Chondrocyte (in vitro differentiated cells): ENCODE measurements around the gene HEATR1. TPM values are rescaled to one million over a fixed set of nuclear protein-coding genes. Genes with fewer than 3 reads are reported as not detected.

Source experiments
- DNase-seq: peaks from one replicate; pipeline ENCODE4 v3.0.0; 2021; ENCODE audit warnings: mixed read lengths, low spot score
- H3K27ac Mint-ChIP-seq: one replicate; pipeline ENCODE4 v1.8.0; 2021; ENCODE audit warnings: mild to moderate bottlenecking, moderate library complexity, mixed read lengths; ENCODE audit not compliant: unreplicated experiment
- H3K27me3 Mint-ChIP-seq: 2 replicates; pipeline ENCODE4 v1.8.0; 2021; ENCODE audit warnings: low read depth, mixed read lengths
- H3K36me3 Mint-ChIP-seq: 2 replicates; pipeline ENCODE4 v1.8.0; 2021; ENCODE audit warnings: low read depth, mixed read lengths
- H3K4me1 Mint-ChIP-seq: 2 replicates; pipeline ENCODE4 v1.8.0; 2021; ENCODE audit warnings: low read depth, mild to moderate bottlenecking, mixed read lengths
- H3K4me3 Mint-ChIP-seq: one replicate; pipeline ENCODE4 v1.8.0; 2021; ENCODE audit warnings: mild to moderate bottlenecking, moderate library complexity, mixed read lengths; ENCODE audit not compliant: unreplicated experiment
- H3K9me3 Mint-ChIP-seq: 2 replicates; pipeline ENCODE4 v1.8.0; 2021; ENCODE audit warnings: low read depth, mixed read lengths
- total RNA-seq: library from RNA; stranded (reverse); gene quantifications from 3 replicates; pipeline ENCODE4 v1.2.1, GENCODE V29; 2021
- TF ChIP-seq, protein P1 (sequence below): fragments of 200-600 bp; sonication (generic); IDR thresholded peaks from 2 replicates; pipeline ENCODE4 v1.5.0; 2021; ENCODE audit warnings: antibody characterized with exemption, mild to moderate bottlenecking, moderate library complexity

The HEATR1 gene
- total RNA-seq, 1 donor from 2014 or later, result 23.2 TPM

GRCh38 chr1:236545621-236546169 is 58.6 kb downstream of the HEATR1 start:
- no peak overlapping the region for H3K4me3 Mint-ChIP-seq
- H3K27ac Mint-ChIP-seq, result no peak overlapping the region
- no peaks in the 10 kb centered on the region for H3K27me3 Mint-ChIP-seq
- DNase-seq, result no peak
- peaks cover 44% of the 10 kb centered on the region for H3K36me3 Mint-ChIP-seq
- no peaks in the 10 kb centered on the region for H3K4me1 Mint-ChIP-seq
- H3K9me3 Mint-ChIP-seq, result no peaks in the 10 kb centered on the region
- TF ChIP-seq, protein P1, sequence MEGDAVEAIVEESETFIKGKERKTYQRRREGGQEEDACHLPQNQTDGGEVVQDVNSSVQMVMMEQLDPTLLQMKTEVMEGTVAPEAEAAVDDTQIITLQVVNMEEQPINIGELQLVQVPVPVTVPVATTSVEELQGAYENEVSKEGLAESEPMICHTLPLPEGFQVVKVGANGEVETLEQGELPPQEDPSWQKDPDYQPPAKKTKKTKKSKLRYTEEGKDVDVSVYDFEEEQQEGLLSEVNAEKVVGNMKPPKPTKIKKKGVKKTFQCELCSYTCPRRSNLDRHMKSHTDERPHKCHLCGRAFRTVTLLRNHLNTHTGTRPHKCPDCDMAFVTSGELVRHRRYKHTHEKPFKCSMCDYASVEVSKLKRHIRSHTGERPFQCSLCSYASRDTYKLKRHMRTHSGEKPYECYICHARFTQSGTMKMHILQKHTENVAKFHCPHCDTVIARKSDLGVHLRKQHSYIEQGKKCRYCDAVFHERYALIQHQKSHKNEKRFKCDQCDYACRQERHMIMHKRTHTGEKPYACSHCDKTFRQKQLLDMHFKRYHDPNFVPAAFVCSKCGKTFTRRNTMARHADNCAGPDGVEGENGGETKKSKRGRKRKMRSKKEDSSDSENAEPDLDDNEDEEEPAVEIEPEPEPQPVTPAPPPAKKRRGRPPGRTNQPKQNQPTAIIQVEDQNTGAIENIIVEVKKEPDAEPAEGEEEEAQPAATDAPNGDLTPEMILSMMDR, result no peak

- Mint-ChIP-seq H3K9me3 (no peaks in the 10 kb centered on the region), H3K4me3 (no peak overlapping the region), H3K4me1 (no peaks in the 10 kb centered on the region), H3K36me3 (peaks cover 38% of the 10 kb centered on the region), H3K27me3 (no peaks in the 10 kb centered on the region), H3K27ac (no peak overlapping the region)
- DNase-seq, result no peak
- TF ChIP-seq, protein P1, result peak; percentile 50
These were observed 61.1 kb downstream of the HEATR1 start for GRCh38 chr1:236543065-236543669.

DNA sequence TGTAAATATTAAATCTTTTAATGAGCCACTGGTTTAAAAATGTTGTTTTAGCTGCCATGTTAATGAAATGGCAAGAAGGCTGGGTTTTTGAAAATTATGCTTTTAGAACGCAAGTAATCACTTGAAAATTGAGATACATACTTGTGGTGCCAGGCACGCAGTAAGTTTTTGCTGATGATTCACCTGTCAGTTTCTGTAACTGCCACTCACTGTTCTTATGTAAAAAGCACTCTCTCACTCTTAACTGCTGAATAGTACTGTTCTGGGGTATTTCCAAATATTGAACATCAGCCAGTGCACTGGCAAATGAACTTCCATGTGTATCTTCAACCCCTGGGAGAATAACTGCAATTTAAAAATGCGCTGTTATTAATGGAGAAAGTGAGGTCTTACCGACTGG is 62.6 kb downstream of the HEATR1 start:
- Mint-ChIP-seq H3K4me1 (no peaks in the 10 kb centered on the region), H3K9me3 (no peaks in the 10 kb centered on the region), H3K36me3 (peaks cover 35% of the 10 kb centered on the region), H3K4me3 (no peak overlapping the region), H3K27me3 (no peaks in the 10 kb centered on the region), H3K27ac (no peak overlapping the region)
- no peak for DNase-seq
- TF ChIP-seq, protein P1, result no peak

GRCh38 chr1:236540813-236541465 is 63.4 kb downstream of the HEATR1 start:
- Mint-ChIP-seq H3K27ac (no peak overlapping the region), H3K27me3 (no peaks in the 10 kb centered on the region), H3K4me1 (no peaks in the 10 kb centered on the region), H3K9me3 (no peaks in the 10 kb centered on the region), H3K4me3 (no peak overlapping the region), H3K36me3 (peaks cover 30% of the 10 kb centered on the region)
- no peak for DNase-seq
- TF ChIP-seq, protein P1, result no peak

DNA sequence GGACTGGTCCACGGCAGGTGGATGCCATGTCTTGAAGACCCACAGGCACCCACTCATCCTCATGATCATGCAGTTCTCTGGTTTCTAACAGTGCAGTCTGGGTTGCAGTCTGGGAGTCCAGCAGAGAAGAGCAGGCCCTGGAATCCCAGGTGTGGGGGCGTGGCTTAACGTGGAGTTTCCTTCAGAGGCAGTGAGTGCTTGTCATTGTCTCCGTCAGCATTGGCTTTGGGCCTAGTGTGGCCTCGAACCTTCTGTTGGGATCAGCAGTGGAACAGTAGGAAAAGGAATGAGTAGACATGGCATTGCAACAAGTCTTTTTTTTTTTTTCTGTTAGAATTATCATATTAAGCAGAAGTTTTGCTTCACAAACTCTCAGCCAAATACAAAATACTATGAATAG is 67.8 kb downstream of the HEATR1 start:
- Mint-ChIP-seq H3K4me3 (no peak overlapping the region), H3K9me3 (no peaks in the 10 kb centered on the region), H3K36me3 (peaks cover 8% of the 10 kb centered on the region), H3K4me1 (peaks cover 12% of the 10 kb centered on the region), H3K27me3 (no peaks in the 10 kb centered on the region), H3K27ac (no peak overlapping the region)
- DNase-seq, result no peak
- TF ChIP-seq, protein P1, result no peak
